Measurements from ENCODE around the gene HS3ST5. TPM values are rescaled to one million over a fixed set of nuclear protein-coding genes. Genes with fewer than 3 reads are reported as not detected.

The HS3ST5 gene
- total RNA-seq, 2 donors from 2014 or later = not detected

- peaks cover 4% of the 10 kb centered on the region for H3K9me3 Mint-ChIP-seq
- H3K27me3 Mint-ChIP-seq = no peaks in the 10 kb centered on the region
- H3K36me3 Mint-ChIP-seq = no peaks in the 10 kb centered on the region
- no peak for DNase-seq (ENCODE audit: low spot score)
- H3K4me1 Mint-ChIP-seq (ENCODE audit: low read depth in 2 of 2) = no peaks in the 10 kb centered on the region
- H3K27ac Mint-ChIP-seq = no peak overlapping the region
- no peak for ATAC-seq
- no peak overlapping the region for H3K4me3 Mint-ChIP-seq
Measured at GRCh38 chr6:114280239-114280982, 62.4 kb downstream of the HS3ST5 start.

- H3K9me3 Mint-ChIP-seq = peaks cover 4% of the 10 kb centered on the region
- no peak for ATAC-seq
Measured at GRCh38 chr6:114277220-114277619, 65.6 kb downstream of the HS3ST5 start.

GRCh38 chr6:114276783-114277182 is 66.0 kb downstream of the HS3ST5 start:
- H3K27ac Mint-ChIP-seq = no peak overlapping the region
- ATAC-seq (no peak), DNase-seq (ENCODE audit: low spot score) (no peak)
- H3K4me1 Mint-ChIP-seq (ENCODE audit: low read depth in 2 of 2) = no peaks in the 10 kb centered on the region
- H3K27me3 Mint-ChIP-seq = no peaks in the 10 kb centered on the region
- no peak overlapping the region for H3K4me3 Mint-ChIP-seq
- H3K9me3 Mint-ChIP-seq = peaks cover 4% of the 10 kb centered on the region
- no peaks in the 10 kb centered on the region for H3K36me3 Mint-ChIP-seq

More at GRCh38 chr6:114277220-114277619, 65.6 kb downstream of the HS3ST5 start:
- Mint-ChIP-seq H3K4me3 (no peak overlapping the region), H3K27me3 (no peaks in the 10 kb centered on the region), H3K27ac (no peak overlapping the region), H3K4me1 (ENCODE audit: low read depth in 2 of 2) (no peaks in the 10 kb centered on the region), H3K36me3 (no peaks in the 10 kb centered on the region)
- DNase-seq (ENCODE audit: low spot score) = no peak

GRCh38 chr6:114274836-114275235 is 68.0 kb downstream of the HS3ST5 start:
- no peaks in the 10 kb centered on the region for H3K36me3 Mint-ChIP-seq
- no peak for DNase-seq (ENCODE audit: low spot score)
- no peak overlapping the region for H3K27ac Mint-ChIP-seq
- no peak for ATAC-seq
- H3K4me3 Mint-ChIP-seq = no peak overlapping the region
- no peaks in the 10 kb centered on the region for H3K27me3 Mint-ChIP-seq
- H3K9me3 Mint-ChIP-seq = peaks cover 1% of the 10 kb centered on the region
- H3K4me1 Mint-ChIP-seq (ENCODE audit: low read depth in 2 of 2) = no peaks in the 10 kb centered on the region

GRCh38 chr6:114272582-114272981 is 70.2 kb downstream of the HS3ST5 start:
- H3K27ac Mint-ChIP-seq = no peak overlapping the region
- H3K4me1 Mint-ChIP-seq (ENCODE audit: low read depth in 2 of 2) = no peaks in the 10 kb centered on the region
- no peaks in the 10 kb centered on the region for H3K27me3 Mint-ChIP-seq

GRCh38 chr6:114271405-114271804 is 71.4 kb downstream of the HS3ST5 start:
- Mint-ChIP-seq H3K4me1 (ENCODE audit: low read depth in 2 of 2) (no peaks in the 10 kb centered on the region), H3K27me3 (no peaks in the 10 kb centered on the region), H3K9me3 (peaks cover 3% of the 10 kb centered on the region)

More at GRCh38 chr6:114272582-114272981, 70.2 kb downstream of the HS3ST5 start:
- Mint-ChIP-seq H3K36me3 (no peaks in the 10 kb centered on the region), H3K4me3 (no peak overlapping the region), H3K9me3 (peaks cover 3% of the 10 kb centered on the region)
- ATAC-seq = no peak
- no peak for DNase-seq (ENCODE audit: low spot score)

GRCh38 chr6:114267897-114268296 is 74.9 kb downstream of the HS3ST5 start:
- H3K4me1 Mint-ChIP-seq (ENCODE audit: low read depth in 2 of 2) = no peaks in the 10 kb centered on the region
- no peak overlapping the region for H3K4me3 Mint-ChIP-seq
- no peak overlapping the region for H3K27ac Mint-ChIP-seq
- peaks cover 12% of the 10 kb centered on the region for H3K9me3 Mint-ChIP-seq
- DNase-seq (ENCODE audit: low spot score) = no peak
- H3K27me3 Mint-ChIP-seq = no peaks in the 10 kb centered on the region
- no peak for ATAC-seq
- no peaks in the 10 kb centered on the region for H3K36me3 Mint-ChIP-seq

More at GRCh38 chr6:114271405-114271804, 71.4 kb downstream of the HS3ST5 start:
- no peak overlapping the region for H3K4me3 Mint-ChIP-seq
- H3K36me3 Mint-ChIP-seq = no peaks in the 10 kb centered on the region
- ATAC-seq = no peak
- H3K27ac Mint-ChIP-seq = no peak overlapping the region
- DNase-seq (ENCODE audit: low spot score) = no peak

- Mint-ChIP-seq H3K36me3 (no peaks in the 10 kb centered on the region), H3K27ac (no peak overlapping the region), H3K9me3 (peaks cover 17% of the 10 kb centered on the region), H3K27me3 (no peaks in the 10 kb centered on the region), H3K4me1 (ENCODE audit: low read depth in 2 of 2) (no peaks in the 10 kb centered on the region), H3K4me3 (no peak overlapping the region)
- ATAC-seq (no peak), DNase-seq (ENCODE audit: low spot score) (no peak)
Measured at GRCh38 chr6:114260810-114261209, 82.0 kb downstream of the HS3ST5 start.

- Mint-ChIP-seq H3K4me3 (no peak overlapping the region), H3K4me1 (ENCODE audit: low read depth in 2 of 2) (no peaks in the 10 kb centered on the region), H3K27ac (no peak overlapping the region), H3K9me3 (peaks cover 13% of the 10 kb centered on the region), H3K27me3 (no peaks in the 10 kb centered on the region), H3K36me3 (no peaks in the 10 kb centered on the region)
- no peak for ATAC-seq
- no peak for DNase-seq (ENCODE audit: low spot score)
Measured at GRCh38 chr6:114258376-114258775, 84.4 kb downstream of the HS3ST5 start.

GRCh38 chr6:114253431-114253830 is 89.4 kb downstream of the HS3ST5 start:
- H3K36me3 Mint-ChIP-seq = no peaks in the 10 kb centered on the region

GRCh38 chr6:114249522-114249921 is 93.3 kb downstream of the HS3ST5 start:
- H3K4me1 Mint-ChIP-seq (ENCODE audit: low read depth in 2 of 2) = no peaks in the 10 kb centered on the region
- no peaks in the 10 kb centered on the region for H3K36me3 Mint-ChIP-seq
- no peak overlapping the region for H3K27ac Mint-ChIP-seq
- no peak for DNase-seq (ENCODE audit: low spot score)
- H3K9me3 Mint-ChIP-seq = peaks cover 9% of the 10 kb centered on the region
- no peaks in the 10 kb centered on the region for H3K27me3 Mint-ChIP-seq
- ATAC-seq = no peak
- H3K4me3 Mint-ChIP-seq = no peak overlapping the region

More at GRCh38 chr6:114253431-114253830, 89.4 kb downstream of the HS3ST5 start:
- Mint-ChIP-seq H3K9me3 (peaks cover 12% of the 10 kb centered on the region), H3K27ac (no peak overlapping the region), H3K27me3 (no peaks in the 10 kb centered on the region), H3K4me3 (no peak overlapping the region), H3K4me1 (ENCODE audit: low read depth in 2 of 2) (no peaks in the 10 kb centered on the region)
- DNase-seq (ENCODE audit: low spot score) = no peak
- ATAC-seq = no peak

GRCh38 chr6:114247101-114247500 is 95.7 kb downstream of the HS3ST5 start:
- Mint-ChIP-seq H3K9me3 (peaks cover 9% of the 10 kb centered on the region), H3K36me3 (no peaks in the 10 kb centered on the region), H3K27me3 (no peaks in the 10 kb centered on the region), H3K4me1 (ENCODE audit: low read depth in 2 of 2) (no peaks in the 10 kb centered on the region), H3K4me3 (no peak overlapping the region), H3K27ac (no peak overlapping the region)
- no peak for ATAC-seq
- DNase-seq (ENCODE audit: low spot score) = no peak

- Mint-ChIP-seq H3K27ac (no peak overlapping the region), H3K9me3 (peaks cover 8% of the 10 kb centered on the region), H3K36me3 (no peaks in the 10 kb centered on the region), H3K4me1 (ENCODE audit: low read depth in 2 of 2) (no peaks in the 10 kb centered on the region), H3K4me3 (no peak overlapping the region), H3K27me3 (no peaks in the 10 kb centered on the region)
- no peak for ATAC-seq
- DNase-seq (ENCODE audit: low spot score) = no peak
Measured at GRCh38 chr6:114240796-114241195, 102.0 kb downstream of the HS3ST5 start.

GRCh38 chr6:114228675-114229074 is 114.1 kb downstream of the HS3ST5 start:
- Mint-ChIP-seq H3K9me3 (peaks cover 6% of the 10 kb centered on the region), H3K4me1 (ENCODE audit: low read depth in 2 of 2) (no peaks in the 10 kb centered on the region), H3K4me3 (no peak overlapping the region), H3K36me3 (no peaks in the 10 kb centered on the region), H3K27ac (no peak overlapping the region), H3K27me3 (no peaks in the 10 kb centered on the region)
- DNase-seq (ENCODE audit: low spot score) (no peak), ATAC-seq (no peak)

Data from natural killer cell treated with Interleukin-12 subunit alpha and Interleukin-12 subunit beta and Interleukin-15 and Interleukin-18, amount 100 ng/mL, for 72 hours (primary cell).